ENCODE results near the gene CFAP221.

The CFAP221 gene

DNA sequence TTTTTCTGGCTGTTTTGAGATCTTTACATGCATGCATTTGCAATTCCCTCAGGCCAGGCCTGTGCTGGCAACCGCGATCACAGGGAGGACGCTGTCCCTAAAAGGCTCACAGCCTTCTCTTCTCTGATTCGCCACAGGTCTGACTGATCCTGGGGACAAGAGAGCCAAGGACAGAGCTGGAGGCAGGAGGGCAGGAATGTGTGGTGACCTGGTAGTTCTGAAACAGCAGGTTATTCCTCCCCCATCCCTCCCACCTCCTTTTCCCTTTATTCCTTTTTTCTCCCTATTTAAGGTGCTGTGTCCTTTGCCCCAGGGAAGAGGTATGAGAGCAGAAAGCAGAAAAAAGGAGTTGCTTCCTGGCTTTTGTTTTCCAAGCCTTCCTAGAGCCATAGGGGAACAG, 156.6 kb downstream of the CFAP221 start:
- no peak for DNase-seq (ENCODE audit: low read depth)

DNA sequence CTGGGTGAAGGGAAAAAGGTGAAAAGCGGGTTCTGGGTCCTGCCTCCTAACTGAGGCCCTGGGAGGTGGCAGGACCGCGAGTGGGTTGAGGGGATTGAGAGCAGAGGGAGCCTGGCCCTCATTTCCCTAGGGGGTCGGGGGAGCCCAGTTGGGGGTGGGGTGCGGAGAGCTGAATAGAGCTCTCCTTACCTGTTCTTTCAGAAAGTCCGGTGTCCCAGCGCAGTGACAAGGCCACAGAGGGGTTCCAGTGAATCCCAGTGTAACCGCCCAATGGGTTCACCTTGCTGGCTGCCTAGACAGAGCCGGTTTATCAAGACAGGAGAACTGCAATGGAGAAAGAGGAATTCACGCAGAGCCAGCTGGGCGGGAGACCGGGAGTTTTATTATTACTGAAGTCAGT, 157.1 kb downstream of the CFAP221 start:
- no peak for DNase-seq (ENCODE audit: low read depth)

- no peak for DNase-seq (ENCODE audit: low read depth)
Observed at GRCh38 chr2:119702203-119702917, 158.1 kb downstream of the CFAP221 start.

- DNase-seq (ENCODE audit: low read depth) = peak; percentile 65
Observed at GRCh38 chr2:119702918-119703401, 158.7 kb downstream of the CFAP221 start.

- DNase-seq (ENCODE audit: low read depth) = no peak
Observed at GRCh38 chr2:119703526-119703925, 159.3 kb downstream of the CFAP221 start.

GRCh38 chr2:119704670-119705120, 160.4 kb downstream of the CFAP221 start:
- peak; percentile 35 for DNase-seq (ENCODE audit: low read depth)

GRCh38 chr2:119706221-119706620, 162.0 kb downstream of the CFAP221 start:
- DNase-seq (ENCODE audit: low read depth) = no peak
